ENCODE data around the gene WDR12. TPM values are rescaled to one million over a fixed set of nuclear protein-coding genes. Genes with fewer than 3 reads are reported as not detected.

WDR12 gene
- 21.2 and 41.0 TPM in 2 replicates for polyA plus RNA-seq (2012; rRNA removed)
- polyA plus RNA-seq (2012; cell fraction: cytosol; rRNA removed): 38.0 and 46.9 TPM in 2 replicates
- 18.8 and 49.4 TPM in 2 replicates for polyA plus RNA-seq (2012; cell fraction: nucleus; rRNA removed)

GRCh38 chr2:202911512-202912341 is at the start of gene WDR12, which contains the start of gene CARF:
Gene WDR12 (minus strand): TSS chr2:202911673. CDS start chr2:202911476, 197 bp downstream.
Gene CARF (plus strand): TSS chr2:202912275. CDS start chr2:202941903, 29,628 bp downstream.
- under 1% methylated on average over 38 of the region's 39 CpGs for WGBS (ENCODE audit: low lambda C conversion rate)
- Histone ChIP-seq H3K27ac (ENCODE audit: low read depth in 2 of 2, low read length in 1 of 2) (peak within 1 kb of the TSS; percentile 99), H3K9ac (peak within 1 kb of the TSS; percentile 92), H3K27me3 (ENCODE audit: insufficient read depth) (no peaks in the 10 kb centered on the region), H3K9me3 (no peaks in the 10 kb centered on the region), H2AFZ (ENCODE audit: low read depth) (peak within 1 kb of the TSS; percentile 96), H3K4me1 (ENCODE audit: control insufficient read depth in 1 of 2, insufficient read depth in 2 of 2, low read depth in 1 of 2, low read length in 1 of 2) (peaks cover 0 to 5% of the 10 kb centered on the region in 2 experiments; a peak in 3 of 4 replicates), H3K9me2 (no peaks in the 10 kb centered on the region), H3F3A (replicated peaks; ENCODE audit: insufficient read depth) (peaks cover 10% of the 10 kb centered on the region), H3K4me2 (peak within 1 kb of the TSS; percentile 79), H4K20me1 (ENCODE audit: insufficient read depth) (no peaks in the 10 kb centered on the region), H3K36me3 (replicated peaks in 1 of 2; ENCODE audit: control insufficient read depth in 1 of 2, insufficient read depth in 2 of 2, low read length in 1 of 2) (peaks cover 0 to 4% of the 10 kb centered on the region in 2 experiments), H3K4me3 (ENCODE audit: low read depth in 2 of 2, low read length in 1 of 2) (peak within 1 kb of the TSS; percentile 93 to 98), H3K79me2 (ENCODE audit: insufficient read depth) (peaks cover 58% of the 10 kb centered on the region)
- ChIA-PET POLR2A (interaction anchor here (0.7 to 1.2 kb wide), 3 partner anchors 14 to 327 kb away, joined by 3 to 5 read pairs (median 3); partner anchors contain the start of gene CYP20A1), CTCF (interaction anchor here (1.4 kb wide), 1 partner anchor 21 kb away, joined by 4 read pairs; no protein-coding TSS in a partner anchor)
- DNase-seq: peak; percentile 92
- peak; percentile 70 for TF ChIP-seq NRF1 (IDR thresholded peaks at IDR 0.05; ENCODE audit: low read depth, low read length)
- TF ChIP-seq REST (IDR thresholded peaks at IDR 0.05; ENCODE audit: low read depth, low read length): 0 out of 2 replicates have a peak, but pooled peaks have one; percentile 15
- no peak for TF ChIP-seq EZH2phosphoT487 (IDR thresholded peaks at IDR 0.05; ENCODE audit: borderline replicate concordance, low read depth)
- TF ChIP-seq RXRA (IDR thresholded peaks at IDR 0.05; ENCODE audit: borderline replicate concordance, low read depth): no peak
- no peak for TF ChIP-seq MEF2A (IDR thresholded peaks at IDR 0.05; ENCODE audit: borderline replicate concordance, low read depth)
- peak; percentile 65 for TF ChIP-seq TAF1 (IDR thresholded peaks at IDR 0.05; ENCODE audit: borderline replicate concordance, low read depth, low read length)
- TF ChIP-seq RCOR1 (IDR thresholded peaks at IDR 0.05; ENCODE audit: low read length): no peak
- TF ChIP-seq SIN3A (IDR thresholded peaks at IDR 0.05; ENCODE audit: borderline replicate concordance, low read depth, low read length): peak; percentile 87
- TF ChIP-seq CHD2 (IDR thresholded peaks at IDR 0.05; ENCODE audit: low read length, partially characterized antibody): peak; percentile 90
- TF ChIP-seq NFIC (IDR thresholded peaks at IDR 0.05; ENCODE audit: borderline replicate concordance): 0 out of 2 replicates have a peak, but pooled peaks have one; percentile 13
- no peak for TF ChIP-seq FOXJ3 (CRISPR knock-in tag; IDR thresholded peaks at IDR 0.05)
- TF ChIP-seq TEAD4 (IDR thresholded peaks at IDR 0.05; ENCODE audit: borderline replicate concordance, insufficient read depth): no peak
- TF ChIP-seq GATA2 (CRISPR knock-in tag; IDR thresholded peaks at IDR 0.05): no peak
- TF ChIP-seq USF2 (IDR thresholded peaks at IDR 0.05; ENCODE audit: borderline replicate concordance, low read depth, low read length): no peak
- no peak for TF ChIP-seq SMC3 (IDR thresholded peaks at IDR 0.05; ENCODE audit: low read depth, low read length)
- TF ChIP-seq POLR2AphosphoS5 (IDR thresholded peaks at IDR 0.05; ENCODE audit: low read depth, low read length): peak; percentile 73
- TF ChIP-seq TCF12 (IDR thresholded peaks at IDR 0.05): no peak
- TF ChIP-seq EP300 (IDR thresholded peaks at IDR 0.05; ENCODE audit: borderline replicate concordance in 1 of 2, low read depth in 1 of 2, low read length in 1 of 2): no peak; a peak in 1 of 4 replicates
- TF ChIP-seq MXI1 (IDR thresholded peaks at IDR 0.05; ENCODE audit: low read depth, low read length): peak; percentile 99
- TF ChIP-seq YY1 (IDR thresholded peaks at IDR 0.05; ENCODE audit: low read depth): peak; percentile 66; the same call in 1 of the 2 replicates
- TF ChIP-seq USF1 (IDR thresholded peaks at IDR 0.05; ENCODE audit: borderline replicate concordance, low read depth): no peak
- TF ChIP-seq FOSL2 (IDR thresholded peaks at IDR 0.05; ENCODE audit: borderline replicate concordance, low read depth): no peak
- peak; percentile 82 for TF ChIP-seq GABPA (IDR thresholded peaks at IDR 0.05; ENCODE audit: low read depth)
- TF ChIP-seq FOXM1 (IDR thresholded peaks at IDR 0.05; ENCODE audit: low read depth): no peak
- peak; percentile 92 for TF ChIP-seq ZBTB33 (IDR thresholded peaks at IDR 0.05; ENCODE audit: borderline replicate concordance, low read depth)
